GM12878 (cell line): ENCODE measurements around the gene TMEM9B. TPM values are rescaled to one million over a fixed set of nuclear protein-coding genes. Genes with fewer than 3 reads are reported as not detected.

Source experiments
- ATAC-seq: fragments of 200-7000 bp; cut with Tn5 transposase; 3 replicates; pipeline ENCODE4 v1.9.1; 2020; ENCODE audit warnings: mild to moderate bottlenecking, moderate library complexity
- BruUV-seq: library from RNA; stranded (reverse); fragments of 400-500 nt; replicated peaks from 2 replicates; lab custom pipeline; 2021; lab: Mats Ljungman, UMichigan
- CTCF ChIA-PET: fragments of 300-600 bp; sonication (Branson Sonifier 250); formaldehyde crosslinking; extraction: SDS; loops from one replicate; lab custom pipeline; 2021; ENCODE audit warnings: inconsistent platforms; lab: Yijun Ruan, JAX
- POLR2A ChIA-PET: fragments of 350-600 bp; formaldehyde crosslinking; extraction: SDS; loops from one replicate; lab custom pipeline; 2021; ENCODE audit warnings: inconsistent platforms; lab: Charles Lee
- RAD21 ChIA-PET: fragments of 300-600 bp; sonication (Branson Sonifier 250); formaldehyde crosslinking; loops from one replicate; lab custom pipeline; 2023; ENCODE audit warnings: antibody characterized with exemption; ENCODE audit not compliant: unreplicated experiment; lab: Charles Lee
- SMC1A ChIA-PET: fragments of 300-600 bp; sonication (Branson Sonifier 250); formaldehyde crosslinking; loops from one replicate; lab custom pipeline; 2023; ENCODE audit not compliant: unreplicated experiment, uncharacterized antibody; lab: Charles Lee
- DNase-seq: peaks from one replicate; pipeline ENCODE4 v3.0.0-alpha.2; 2011; ENCODE audit warnings: low read depth, low spot score
- FAIRE-seq: peaks from 3 replicates; lab custom pipeline; 2011; peaks lifted over from hg19 to GRCh38; lab: Jason Lieb, UNC
- H2AFZ ChIP-seq: 2 replicates; pipeline ENCODE4 v1.6.0; 2011; ENCODE audit warnings: low read depth, low read length, control low read depth; ENCODE audit not compliant: control insufficient read depth
- H3K27ac ChIP-seq: 2 replicates; pipeline ENCODE4 v1.5.1; 2011; ENCODE audit warnings: control low read depth; ENCODE audit not compliant: control insufficient read depth, insufficient read depth
- H3K27me3 ChIP-seq, 2 experiments: replicated peaks in 1 of 2; 2 replicates each; pipeline versions ENCODE4 v1.6.0 to v1.6.1; 2011; ENCODE audit warnings: low read length in 1 of 2; ENCODE audit not compliant: control insufficient read depth in 2 of 2, insufficient read depth in 2 of 2
- H3K36me3 ChIP-seq, 2 experiments: 2 replicates each; pipeline ENCODE4 v1.5.1; 2011; ENCODE audit warnings: low read length in 1 of 2; ENCODE audit not compliant: control insufficient read depth in 2 of 2, insufficient read depth in 2 of 2
- H3K4me1 ChIP-seq: 2 replicates; pipeline ENCODE4 v1.6.1; 2011; ENCODE audit warnings: mild to moderate bottlenecking, low read length, moderate library complexity, mixed read lengths; ENCODE audit not compliant: control insufficient read depth, insufficient read depth
- H3K4me2 ChIP-seq: 2 replicates; pipeline ENCODE4 v1.6.0; 2011; ENCODE audit warnings: control low read depth; ENCODE audit not compliant: control insufficient read depth, insufficient read depth
- H3K4me3 ChIP-seq: fragments of 200-600 bp; sonication (generic); 2 replicates; pipeline ENCODE4 v1.5.1; 2016
- H3K79me2 ChIP-seq: 2 replicates; pipeline ENCODE4 v1.6.0; 2011; ENCODE audit warnings: low read length; ENCODE audit not compliant: control insufficient read depth, insufficient read depth
- H3K9ac ChIP-seq: 2 replicates; pipeline ENCODE4 v1.8.0; 2011; ENCODE audit warnings: low read length, control low read depth, mixed read lengths; ENCODE audit not compliant: control insufficient read depth, insufficient read depth
- H3K9me3 ChIP-seq: replicated peaks from 3 replicates; pipeline ENCODE4 v1.5.1; 2011; ENCODE audit warnings: mild to moderate bottlenecking, low read length; ENCODE audit not compliant: control insufficient read depth, insufficient read depth
- H4K20me1 ChIP-seq: 2 replicates; pipeline ENCODE4 v1.6.0; 2011; ENCODE audit not compliant: control insufficient read depth, insufficient read depth
- BCLAF1 ChIP-seq: fragments of 450-650 bp; IDR thresholded peaks from 2 replicates; pipeline ENCODE4 v1.6.1; 2017; ENCODE audit warnings: antibody characterized with exemption, mild to moderate bottlenecking, moderate library complexity
- BMI1 ChIP-seq: fragments of 450-650 bp; IDR thresholded peaks from 2 replicates; pipeline ENCODE4 v1.6.1; 2016; ENCODE audit warnings: mild to moderate bottlenecking, moderate library complexity, borderline replicate concordance
- FOXK2 ChIP-seq: fragments of 450-650 bp; IDR thresholded peaks from 2 replicates; pipeline ENCODE4 v1.6.1; 2017; ENCODE audit warnings: mild to moderate bottlenecking, moderate library complexity
- MEF2B ChIP-seq: fragments of 450-650 bp; IDR thresholded peaks from 2 replicates; pipeline ENCODE4 v1.6.1; 2018; ENCODE audit warnings: mild to moderate bottlenecking, moderate library complexity; ENCODE audit not compliant: partially characterized antibody, poor library complexity, severe bottlenecking
- MYB ChIP-seq: fragments of 150-350 bp; IDR thresholded peaks from 2 replicates; pipeline ENCODE4 v1.6.1; 2014; ENCODE audit warnings: mild to moderate bottlenecking, low read depth, low read length, borderline replicate concordance
- PAX5 ChIP-seq: IDR thresholded peaks from 2 replicates; pipeline ENCODE4 v1.6.1; 2011; ENCODE audit warnings: low read depth, low read length, borderline replicate concordance
- RELB ChIP-seq: fragments of 450-650 bp; IDR thresholded peaks from 2 replicates; pipeline ENCODE4 v1.6.1; 2017; ENCODE audit warnings: low read depth, mild to moderate bottlenecking, moderate library complexity
- SREBF1 ChIP-seq: IDR thresholded peaks from 2 replicates; pipeline ENCODE4 v1.6.1; 2012; ENCODE audit warnings: mild to moderate bottlenecking, low read length
- WGBS: methylation state at CpG from one replicate; pipeline ENCODE4 v1.1.6; 2016; ENCODE audit warnings: low lambda C conversion rate; ENCODE audit not compliant: insufficient replicate concordance, insufficient coverage; ENCODE audit errors: missing lambda C conversion rate; 5-methylcytosine and 5-hydroxymethylcytosine counted together
- in situ Hi-C: fragments of 300-500 bp; cut with MboI; formaldehyde crosslinking; loops from 9 replicates; pipeline ENCODE4 v1.14.3; 2018; ENCODE audit warnings: mixed read lengths
- intact Hi-C: fragments of 100-400 bp; cut with micrococcal nuclease; formaldehyde crosslinking; loops from one replicate; pipeline ENCODE4 v1.14.2; 2022; ENCODE audit not compliant: unreplicated experiment
- polyA plus RNA-seq, 11 experiments: library from polyadenylated mRNA; depleted of rRNA in 4 of 11; unstranded in 6 of 11; stranded (reverse) in 5 of 11; fragments of >200 nt; fragmentation: Nextera tagmentation in 4 of 11; fragmentation: Illumina TruSeq in 1 of 11; extraction: Ambion mirVana in 4 of 11; extraction: Trizol in 1 of 11; gene quantifications; 1 replicate in 1 of 11; 2 replicates in 10 of 11; pipeline versions ENCODE4 v1.2.1 to v1.2.3, GENCODE V29; 2011 to 2016; ENCODE audit warnings: inconsistent platforms in 2 of 11, missing spikeins in 2 of 11, low read depth in 1 of 11
- total RNA-seq, 4 experiments: library from RNA; depleted of rRNA in 3 of 4; stranded (reverse); fragments of >200 nt in 3 of 4; fragmentation: Illumina TruSeq in 1 of 4; extraction: Trizol in 1 of 4; gene quantifications; 2 replicates each; pipeline versions ENCODE4 v1.2.1 to v1.2.3, GENCODE V29; 2013 to 2021

Gene TMEM9B
- total and polyA plus RNA-seq, 10 of the 15 experiments (the other 5 are each of a cell fraction or from before 2014, with no cell fraction given): 11.5 to 54.0 (median 30.0) TPM

GRCh38 chr11:8948886-8949285 lies 15.4 kb downstream of the TMEM9B start (continued):
- no peak for TF ChIP-seq BCLAF1

DNA sequence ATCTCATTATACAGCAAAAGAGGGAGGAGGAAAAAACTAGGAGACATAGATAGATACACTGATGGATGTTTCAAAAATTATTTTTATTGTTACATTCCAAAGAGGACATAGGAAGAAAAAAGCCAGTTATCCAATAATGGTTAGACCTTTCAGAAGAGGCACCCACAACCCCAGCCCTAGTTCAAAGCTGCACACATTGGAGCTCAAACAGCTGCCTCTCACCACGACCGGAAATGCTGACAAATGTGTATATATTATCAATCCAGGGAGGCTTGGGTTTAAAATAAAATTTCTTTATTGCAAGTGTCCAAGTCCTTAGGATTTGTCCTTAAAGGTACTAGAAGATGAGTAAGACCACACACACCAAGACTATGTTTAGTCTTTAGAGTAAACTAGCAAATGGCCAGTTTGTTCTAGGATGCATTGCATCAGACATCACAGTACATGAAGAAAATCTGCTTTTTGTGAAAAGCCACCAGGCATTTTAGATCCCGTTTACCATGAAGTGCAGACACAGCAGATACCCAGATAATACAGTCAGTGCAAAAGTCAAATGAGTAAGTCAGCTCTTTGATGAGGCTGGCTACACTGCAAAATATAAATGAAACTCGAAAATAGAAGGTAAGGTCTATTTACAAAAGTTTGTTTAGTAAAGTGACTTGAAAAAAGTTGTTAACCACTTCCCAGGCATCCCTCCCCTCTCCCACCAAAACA lies 16.9 kb downstream of the TMEM9B start:
- Histone ChIP-seq H3K4me3 (no peak overlapping the region), H3K9ac (no peak overlapping the region), H4K20me1 (no peaks in the 10 kb centered on the region), H3K27ac (no peak overlapping the region), H3K4me2 (no peak overlapping the region), H3K36me3 (peaks cover 2 to 9% of the 10 kb centered on the region in 2 experiments), H3K9me3 (no peaks in the 10 kb centered on the region), H3K79me2 (no peaks in the 10 kb centered on the region), H2AFZ (no peak overlapping the region), H3K27me3 (no peaks in the 10 kb centered on the region), H3K4me1 (no peaks in the 10 kb centered on the region)
- in situ Hi-C loops (no loop called here), intact Hi-C loops (no loop called here)
- POLR2A ChIA-PET: no interaction called here
- DNase-seq (no peak), FAIRE-seq (no peak), ATAC-seq (no peak)
- BruUV-seq: TSS peak; percentile 62
- WGBS: 91% methylated on average over 4 of the region's 4 CpGs
- TF ChIP-seq PAX5: no peak
- no peak for TF ChIP-seq RELB
- TF ChIP-seq MEF2B: no peak
- TF ChIP-seq SREBF1: no peak
- no peak for TF ChIP-seq BMI1
- TF ChIP-seq FOXK2: no peak
- TF ChIP-seq MYB: no peak
- CTCF ChIA-PET: interaction anchor here (1.8 to 6.9 kb wide), 2 partner anchors 12 to 190 kb away, joined by 9 to 57 read pairs; no protein-coding TSS in a partner anchor
- SMC1A ChIA-PET: no interaction called here
- RAD21 ChIA-PET: interaction anchor here (1.0 kb wide), 1 partner anchor 32 kb away, joined by 4 read pairs; no protein-coding TSS in a partner anchor
